HG02973 (cell line): Measurements from ENCODE around the gene TMEM79.
"Not testable (repeated sequence)": the region's sequence is repeated elsewhere in the genome, so short reads cannot be mapped to it uniquely, and the experiment has no call there.

Experiments used
- ATAC-seq: cut with Tn5 transposase; IDR thresholded peaks from one replicate; pipeline ENCODE4 v1.9.1; 2021; ENCODE audit warnings: moderate library complexity; ENCODE audit not compliant: unreplicated experiment

Gene TMEM79

GRCh38 chr1:156298852-156299357 is 14.8 kb downstream of the TMEM79 start, which contains the start of gene VHLL:
TSS of gene VHLL (minus strand) at chr1:156299307. CDS start at chr1:156299189, 118 bp downstream.
- no peak for ATAC-seq

DNA sequence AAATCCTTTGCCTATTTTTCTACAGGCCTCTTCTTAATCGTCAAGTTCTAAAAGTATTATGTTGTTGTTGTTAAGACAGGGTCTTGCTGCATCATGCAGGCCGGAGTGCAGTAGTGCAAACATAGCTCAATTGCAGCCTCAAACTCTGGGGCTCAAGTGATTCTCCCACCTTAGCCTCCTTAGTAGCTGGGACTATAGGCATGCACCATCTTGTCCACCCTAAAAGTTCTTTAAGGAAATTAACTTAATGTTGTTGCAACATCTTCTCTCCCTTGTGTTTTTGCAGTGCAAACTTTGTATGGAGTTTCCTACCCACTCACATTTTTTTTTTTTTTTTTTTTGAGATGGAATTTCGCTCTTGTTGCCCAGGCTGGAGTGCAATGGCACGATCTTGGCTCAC is 19.1 kb downstream of the TMEM79 start:
- ATAC-seq = no peak

- ATAC-seq = no peak
These were observed 21.1 kb downstream of the TMEM79 start for GRCh38 chr1:156305215-156305614.

DNA sequence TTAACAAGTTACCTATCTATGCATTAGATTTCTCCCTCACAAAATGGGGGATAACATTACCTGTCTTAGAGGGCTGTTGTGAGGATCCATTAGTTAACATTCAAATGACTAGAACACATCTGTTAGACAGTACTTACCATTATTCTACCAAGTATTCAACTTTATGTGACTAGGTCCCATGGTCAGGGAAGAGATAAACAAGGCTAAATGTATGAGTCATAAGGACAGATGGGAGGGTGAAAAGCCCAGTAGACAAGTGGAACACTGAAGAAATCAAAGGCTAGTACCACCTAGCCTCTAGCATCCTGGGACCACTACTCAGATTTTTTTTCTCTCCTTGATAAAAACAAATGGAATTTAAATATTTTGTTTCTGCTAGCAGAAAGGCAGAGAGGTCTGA is 24.0 kb downstream of the TMEM79 start:
- no peak for ATAC-seq

GRCh38 chr1:156310962-156311361 is 26.8 kb downstream of the TMEM79 start:
- no peak for ATAC-seq

GRCh38 chr1:156316909-156317308 is 32.8 kb downstream of the TMEM79 start:
- ATAC-seq = no peak

DNA sequence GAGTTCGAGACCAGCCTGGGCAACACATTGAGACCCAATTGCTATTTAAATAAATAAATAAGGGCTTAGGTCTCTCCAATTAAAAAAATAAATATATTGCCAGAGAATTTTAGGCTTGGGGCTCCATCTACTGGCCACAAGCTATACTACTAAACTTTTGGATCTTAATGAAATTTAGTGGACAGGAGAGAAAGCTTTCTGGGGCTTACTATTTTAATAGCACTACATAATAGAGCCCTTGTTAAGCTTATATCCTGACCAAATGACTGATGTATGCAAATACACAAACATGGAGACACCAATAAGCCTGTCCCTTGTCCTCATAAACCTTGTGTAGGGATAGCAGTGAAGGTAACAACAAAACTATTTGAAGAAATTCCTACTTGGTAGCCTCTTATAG is 35.5 kb downstream of the TMEM79 start:
- no peak for ATAC-seq

DNA sequence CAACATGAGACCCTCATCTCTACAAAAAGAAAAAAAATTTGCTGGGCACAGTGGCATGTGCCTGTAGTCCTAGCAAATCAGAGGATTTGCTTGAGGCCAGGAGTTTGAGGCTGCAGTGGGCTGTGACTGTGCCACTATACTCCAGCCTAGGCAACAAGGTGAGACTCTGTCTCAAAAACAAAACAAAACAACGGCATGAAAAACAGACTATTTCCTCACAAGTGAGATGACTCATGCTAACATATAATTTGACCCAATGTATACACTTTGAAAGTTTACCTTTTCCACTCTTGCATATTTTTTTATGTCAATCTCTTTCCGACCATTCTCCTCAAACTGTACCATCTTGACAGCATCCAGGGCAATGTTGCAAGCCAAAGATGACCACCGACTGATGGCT is 36.4 kb downstream of the TMEM79 start:
- ATAC-seq = no peak

DNA sequence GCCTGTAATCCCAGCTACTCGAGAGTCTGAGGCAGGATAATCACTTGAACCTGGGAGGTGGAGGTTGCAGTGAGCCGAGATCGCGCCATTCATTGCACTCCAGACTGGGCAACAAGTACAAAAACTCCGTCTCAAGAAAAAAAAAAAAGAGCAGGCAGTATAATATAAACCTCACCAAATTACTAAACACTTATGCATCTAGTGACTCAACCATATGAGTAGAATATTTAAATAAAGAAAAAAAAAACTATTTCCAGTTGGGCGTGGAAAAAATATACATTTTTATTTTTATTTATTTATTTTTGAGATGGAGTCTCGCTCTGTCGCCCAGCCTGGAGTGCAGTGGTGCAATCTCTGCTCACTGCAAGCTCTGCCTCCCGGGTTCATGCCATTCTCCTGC is 39.1 kb downstream of the TMEM79 start:
- not testable (repeated sequence) for ATAC-seq

GRCh38 chr1:156336242-156336641 is 52.1 kb downstream of the TMEM79 start:
- ATAC-seq = no peak

GRCh38 chr1:156337052-156337887 is 53.1 kb downstream of the TMEM79 start:
- ATAC-seq = no peak

GRCh38 chr1:156337888-156338179 is 53.7 kb downstream of the TMEM79 start:
- ATAC-seq = no peak

- ATAC-seq = peak; percentile 86
These were observed 54.3 kb downstream of the TMEM79 start, which contains the start of the genes CCT3 and TSACC for GRCh38 chr1:156338180-156338976. TSS of gene CCT3 (minus strand) at chr1:156338292. CDS start at chr1:156338184, 108 bp downstream. TSS of gene TSACC (plus strand) at chr1:156338526. CDS start at chr1:156339758, 1,232 bp downstream.
